NK-92 (cell line): ENCODE measurements around the gene SLC6A3.
"Not testable (repeated sequence)": the region's sequence is repeated elsewhere in the genome, so short reads cannot be mapped to it uniquely, and the experiment has no call there.

ENCODE experiments used
- DNase-seq: peaks from one replicate; lab custom pipeline; 2025; ENCODE audit not compliant: unreplicated experiment; lab: John Stamatoyannopoulos, UW

SLC6A3 gene

DNA sequence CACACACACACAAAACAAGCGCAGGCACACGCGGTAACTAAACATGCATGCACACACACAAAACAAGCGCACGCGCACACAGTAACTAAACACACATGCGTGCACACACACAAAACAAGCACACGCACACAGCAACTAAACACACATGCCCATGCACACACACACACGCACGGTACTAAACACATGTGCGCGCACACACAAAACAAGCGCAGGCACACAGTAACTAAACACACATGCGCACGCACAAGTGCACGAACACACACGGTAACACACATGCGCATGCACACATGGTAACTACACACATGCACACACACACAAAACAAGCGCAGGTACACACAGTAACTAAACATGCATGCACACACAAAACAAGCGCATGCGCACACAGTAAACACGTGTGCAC lies 19.9 kb upstream of the SLC6A3 start:
- no peak for DNase-seq

DNA sequence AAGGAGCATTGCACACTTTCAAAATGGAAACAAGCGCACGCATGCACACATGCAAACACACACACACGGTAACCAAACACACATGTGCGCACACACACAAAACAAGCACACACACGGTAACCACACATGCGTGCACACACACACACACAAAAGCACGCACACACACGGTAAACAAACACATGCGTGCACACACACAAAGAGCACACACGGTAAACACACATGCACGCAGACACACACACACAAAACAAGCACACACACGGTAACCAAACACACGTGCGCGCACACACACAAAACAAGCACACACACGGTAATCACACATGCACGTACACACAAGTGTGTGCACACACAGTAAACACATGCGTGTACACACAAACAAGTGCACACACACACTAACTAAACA lies 19.3 kb upstream of the SLC6A3 start:
- DNase-seq, result no peak

DNA sequence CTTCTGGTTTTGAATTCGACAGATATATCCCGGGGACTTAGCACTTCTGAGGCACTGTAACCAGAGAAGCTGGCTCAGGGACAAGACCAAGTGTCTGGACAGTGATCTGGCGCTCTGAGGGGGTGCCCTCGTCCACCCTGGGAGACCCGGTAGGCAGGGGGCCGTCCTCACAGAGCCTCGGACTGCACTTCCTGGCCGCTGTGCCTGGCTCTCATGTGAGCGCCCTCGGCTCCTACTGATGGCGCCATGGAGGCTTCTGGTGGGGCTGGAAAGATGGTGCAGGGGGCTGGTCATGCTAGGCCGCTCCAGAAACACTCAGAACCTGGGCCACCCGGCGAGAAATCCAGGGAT lies 18.8 kb upstream of the SLC6A3 start:
- no peak for DNase-seq

- no peak for DNase-seq
Observed at GRCh38 chr5:1463326-1464095, 18.3 kb upstream of the SLC6A3 start.

- no peak for DNase-seq
Observed at GRCh38 chr5:1462358-1462757, 17.1 kb upstream of the SLC6A3 start.

GRCh38 chr5:1461396-1461795 lies 16.2 kb upstream of the SLC6A3 start:
- DNase-seq, result no peak

DNA sequence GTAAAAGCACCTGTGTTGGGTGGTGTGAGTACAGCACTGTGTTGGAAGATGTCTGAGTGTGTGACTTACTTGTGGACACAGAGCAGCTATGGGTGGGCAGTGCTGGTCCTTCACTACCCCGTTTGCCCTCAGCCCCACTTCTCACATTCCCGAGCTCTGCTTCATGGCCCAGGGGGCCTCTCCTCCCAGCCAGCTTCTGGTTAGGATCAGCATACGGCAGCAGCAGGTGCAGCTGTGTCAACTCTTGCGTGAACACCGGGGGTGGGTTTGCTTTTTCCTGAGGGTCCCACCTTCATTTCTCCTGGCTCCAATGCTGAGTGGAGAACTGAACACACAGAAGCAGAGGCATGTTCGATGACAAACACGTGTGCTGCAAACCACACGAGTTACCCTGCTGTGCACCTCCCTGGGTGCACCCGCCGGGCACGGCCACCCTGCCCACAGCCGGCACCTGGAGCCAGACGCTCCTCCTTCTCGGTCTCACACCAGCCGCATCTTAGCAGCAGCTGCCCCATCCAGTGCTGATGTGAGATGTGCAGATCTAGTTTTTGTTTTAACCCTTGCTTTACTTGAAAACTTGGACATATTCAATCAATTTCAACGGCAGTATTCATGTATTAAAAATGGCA lies 14.9 kb upstream of the SLC6A3 start:
- no peak for DNase-seq

DNA sequence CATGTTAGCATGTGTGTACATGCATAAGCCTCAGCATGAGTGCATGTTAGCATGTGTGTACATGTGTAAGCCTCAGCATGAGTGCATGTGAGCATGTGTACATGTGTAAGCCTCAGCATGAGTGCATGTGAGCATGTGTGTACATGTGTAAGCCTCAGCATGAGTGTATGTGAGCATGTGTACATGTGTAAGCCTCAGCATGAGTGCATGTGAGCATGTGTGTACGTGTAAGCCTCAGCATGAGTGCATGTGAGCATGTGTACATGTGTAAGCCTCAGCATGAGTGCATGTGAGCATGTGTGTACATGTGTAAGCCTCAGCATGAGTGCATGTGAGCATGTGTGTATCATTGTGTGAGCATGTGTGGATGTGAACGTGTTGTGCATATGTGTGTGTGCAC lies 14.2 kb upstream of the SLC6A3 start:
- DNase-seq, result not testable (repeated sequence)

GRCh38 chr5:1456110-1456881 lies 11.1 kb upstream of the SLC6A3 start:
- not testable (repeated sequence) for DNase-seq

DNA sequence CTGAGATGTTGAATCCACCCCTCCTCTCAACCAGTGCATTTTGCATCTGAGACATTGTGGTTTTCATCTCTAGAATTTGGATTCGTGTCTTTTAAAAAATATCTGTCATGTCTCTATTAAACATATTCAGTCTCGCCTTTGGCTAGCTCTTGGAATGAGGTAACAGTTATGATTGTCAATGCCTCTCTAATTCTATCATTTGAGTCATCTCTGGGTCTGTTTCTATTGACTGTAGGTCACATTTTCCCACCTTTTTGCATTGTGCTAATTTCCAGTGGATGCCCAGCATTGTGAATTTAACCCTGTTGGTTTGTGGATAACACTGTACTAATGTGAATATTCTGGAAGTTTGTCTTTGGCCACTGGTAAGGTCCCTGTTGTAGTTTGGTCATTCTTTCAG lies 8.4 kb upstream of the SLC6A3 start:
- no peak for DNase-seq

GRCh38 chr5:1449081-1449630 lies 3.9 kb upstream of the SLC6A3 start:
- DNase-seq, result no peak

DNA sequence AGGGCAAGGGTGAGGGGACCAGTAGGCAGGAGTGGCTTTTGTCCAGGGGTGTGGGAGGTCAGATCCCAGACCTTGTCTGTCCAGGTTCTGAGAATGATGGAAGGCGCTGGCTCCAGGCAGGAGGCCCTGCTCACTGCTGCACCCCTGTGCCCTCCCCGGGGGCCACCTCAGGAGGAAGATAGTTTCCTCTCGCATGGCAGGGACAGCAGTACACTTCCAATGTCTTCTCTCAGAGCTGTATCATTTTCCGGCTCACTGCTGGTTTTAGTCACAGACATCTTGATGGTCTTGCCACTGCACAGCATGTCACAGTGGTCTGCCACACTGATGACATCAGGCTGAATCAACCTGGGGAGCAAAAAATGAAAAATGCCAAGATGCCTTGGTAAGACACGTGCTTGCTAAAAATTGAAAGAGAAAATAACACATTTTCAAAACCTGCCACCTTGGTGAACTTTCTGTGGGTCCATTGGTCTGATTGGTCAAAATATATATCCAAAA lies 3.3 kb upstream of the SLC6A3 start:
- no peak for DNase-seq

- DNase-seq, result no peak
Observed at GRCh38 chr5:1447671-1448361, 2.6 kb upstream of the SLC6A3 start.

- no peak for DNase-seq
Observed at GRCh38 chr5:1446602-1447343, 1.5 kb upstream of the SLC6A3 start.

DNA sequence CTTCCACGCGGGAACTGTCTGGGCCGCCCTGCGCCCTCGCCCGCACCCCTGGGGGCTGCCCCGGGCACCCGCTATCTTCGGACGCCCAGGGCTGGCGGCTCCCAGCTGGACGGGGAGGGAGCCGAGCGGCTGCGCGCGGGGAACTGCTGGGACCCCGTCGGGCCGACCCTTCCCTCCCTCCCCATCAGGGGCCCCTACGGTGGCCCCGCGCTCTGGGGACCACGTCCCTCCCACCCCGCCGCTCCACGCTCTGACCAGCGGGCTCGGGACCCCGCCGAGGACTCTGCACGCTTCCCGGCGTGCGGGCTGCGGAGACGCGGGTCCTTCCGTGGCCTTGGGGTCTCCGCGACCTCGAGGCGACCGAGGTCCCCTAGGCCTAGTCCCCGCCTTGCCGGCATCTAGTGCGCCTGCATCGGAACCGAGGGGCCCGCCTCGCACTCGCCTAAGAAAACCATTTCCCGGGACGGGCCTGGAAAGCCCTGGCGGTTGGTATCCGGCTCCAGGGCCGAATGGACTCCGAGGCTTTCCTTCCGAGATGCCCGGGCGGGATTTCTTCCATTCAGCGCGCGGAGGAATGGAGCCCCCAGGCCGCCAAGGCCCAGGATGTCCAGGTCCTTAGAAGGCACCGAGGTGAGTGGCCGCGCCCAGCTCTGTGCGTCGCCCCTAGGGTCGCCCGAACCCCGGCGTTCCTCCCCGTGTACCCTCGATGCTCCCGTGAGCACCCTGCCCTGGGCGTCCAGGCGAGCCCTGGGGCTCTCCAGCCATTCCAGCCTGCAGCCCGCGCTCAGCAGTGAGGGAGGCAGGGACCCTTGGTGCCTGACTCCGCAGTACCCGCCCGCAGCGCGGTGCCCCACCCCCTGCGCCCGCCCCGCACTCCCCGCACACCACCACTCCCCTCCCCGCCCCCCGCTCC lies 705 bp upstream of the SLC6A3 start:
- no peak for DNase-seq

DNA sequence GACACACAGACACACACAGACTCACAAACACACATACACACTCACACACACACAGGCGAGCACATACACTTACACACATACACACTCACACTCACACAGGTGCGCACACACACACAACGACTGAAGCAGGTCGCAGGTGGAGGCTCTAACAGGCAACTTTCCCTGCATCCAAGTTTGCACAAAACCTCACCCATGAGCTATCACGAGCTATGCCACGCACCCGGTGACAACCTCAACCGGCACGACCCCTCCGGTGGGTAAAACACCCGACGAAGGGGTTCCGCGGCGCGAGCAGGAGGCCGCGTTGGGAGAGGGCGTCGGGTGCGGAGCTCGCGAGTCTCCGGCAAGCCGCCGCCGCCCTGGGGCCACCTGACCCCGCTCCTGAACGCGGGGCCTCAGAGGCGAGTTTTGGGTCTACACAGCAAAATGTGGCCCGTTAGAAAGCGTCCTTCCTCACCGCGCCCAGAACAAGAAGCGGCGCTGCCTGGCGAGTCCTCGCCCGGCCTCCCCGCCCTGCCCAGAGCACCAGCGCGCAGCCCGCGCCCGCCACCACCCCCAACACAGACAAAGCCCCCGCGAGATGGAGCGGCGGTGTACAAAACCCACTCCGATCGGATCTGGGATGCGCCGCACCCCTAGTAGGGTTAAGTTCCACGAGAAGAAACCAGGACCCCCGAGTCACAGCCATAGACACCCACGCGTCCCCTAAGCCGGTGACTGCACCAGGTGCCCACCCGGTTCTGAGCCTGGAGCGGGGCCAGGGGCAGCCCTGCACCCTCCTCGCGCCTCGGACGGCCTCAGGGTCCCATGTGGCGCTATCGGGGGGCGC lies 665 bp downstream of the SLC6A3 start:
- DNase-seq, result no peak

- no peak for DNase-seq
Observed at GRCh38 chr5:1443991-1444360, 1.3 kb downstream of the SLC6A3 start.

DNA sequence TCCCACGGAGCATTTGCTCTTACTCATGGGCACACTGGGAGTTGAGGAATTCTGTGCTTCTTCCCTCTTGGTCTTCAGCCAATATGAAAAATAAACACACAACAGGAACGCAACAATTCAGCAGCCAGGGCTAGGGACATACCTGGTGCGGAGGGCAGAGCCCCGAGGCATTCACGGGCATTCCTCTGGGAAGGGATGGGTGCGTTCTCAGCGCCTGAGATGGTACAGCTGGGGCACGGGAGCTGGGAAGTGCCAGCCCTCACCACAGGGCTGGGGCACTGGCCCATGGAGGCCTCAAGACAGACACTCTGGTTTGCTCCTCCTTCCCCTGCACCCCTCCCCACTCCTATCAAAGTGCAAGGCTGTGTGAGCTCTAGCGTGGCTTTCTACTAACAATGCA lies 2.1 kb downstream of the SLC6A3 start:
- DNase-seq, result no peak
